Activated CD4-positive, alpha-beta T cell treated with anti-CD3 and anti-CD28 coated beads for 36 hours (primary cell): Measurements from ENCODE around the gene THADA. TPM values are rescaled to one million over a fixed set of nuclear protein-coding genes. Genes with fewer than 3 reads are reported as not detected.

Experiments
- ATAC-seq: fragments of 200-7000 bp; cut with Tn5 transposase; one replicate; pipeline ENCODE4 v1.10.0; 2021; ENCODE audit warnings: mild to moderate bottlenecking, moderate library complexity
- CTCF ChIA-PET: fragments of 350-600 bp; sonication (Branson Sonifier 250); formaldehyde crosslinking; loops from one replicate; lab custom pipeline; 2021; ENCODE audit warnings: antibody characterized with exemption; lab: Charles Lee
- POLR2A ChIA-PET: fragments of 350-600 bp; sonication (Branson Sonifier 250); formaldehyde crosslinking; loops from one replicate; lab custom pipeline; 2021; ENCODE audit warnings: antibody characterized with exemption, inconsistent platforms; lab: Charles Lee
- DNase-seq: peaks from one replicate; pipeline ENCODE4 v3.0.0-alpha.2; 2020
- H3K27ac Mint-ChIP-seq: one replicate; pipeline ENCODE4 v1.8.0; 2021; ENCODE audit warnings: mixed read lengths
- H3K27me3 Mint-ChIP-seq: one replicate; pipeline ENCODE4 v1.8.0; 2021; ENCODE audit warnings: mixed read lengths
- H3K36me3 Mint-ChIP-seq: one replicate; pipeline ENCODE4 v1.8.0; 2021; ENCODE audit warnings: low read depth, mixed read lengths
- H3K4me1 Mint-ChIP-seq: one replicate; pipeline ENCODE4 v1.8.0; 2021; ENCODE audit warnings: mixed read lengths
- H3K4me3 Mint-ChIP-seq: one replicate; pipeline ENCODE4 v1.8.0; 2021; ENCODE audit warnings: mild to moderate bottlenecking, moderate library complexity, mixed read lengths
- H3K9me3 Mint-ChIP-seq: one replicate; pipeline ENCODE4 v1.8.0; 2021; ENCODE audit warnings: low read depth, mixed read lengths
- intact Hi-C, 2 experiments: fragments of 100-400 bp; cut with DNase I in 1 of 2; cut with micrococcal nuclease in 1 of 2; formaldehyde crosslinking; loops; one replicate each; pipeline versions ENCODE4 v1.14.2 to v1.15.1; 2022 to 2024; cut with DNase I, micrococcal nuclease
- total RNA-seq, 2 experiments: library from RNA; stranded (reverse); gene quantifications; one replicate each; pipeline ENCODE4 v1.2.3, GENCODE V29; 2021

Gene THADA
- total RNA-seq, 2 experiments from 2014 or later, result 32.5 to 36.6 TPM

DNA sequence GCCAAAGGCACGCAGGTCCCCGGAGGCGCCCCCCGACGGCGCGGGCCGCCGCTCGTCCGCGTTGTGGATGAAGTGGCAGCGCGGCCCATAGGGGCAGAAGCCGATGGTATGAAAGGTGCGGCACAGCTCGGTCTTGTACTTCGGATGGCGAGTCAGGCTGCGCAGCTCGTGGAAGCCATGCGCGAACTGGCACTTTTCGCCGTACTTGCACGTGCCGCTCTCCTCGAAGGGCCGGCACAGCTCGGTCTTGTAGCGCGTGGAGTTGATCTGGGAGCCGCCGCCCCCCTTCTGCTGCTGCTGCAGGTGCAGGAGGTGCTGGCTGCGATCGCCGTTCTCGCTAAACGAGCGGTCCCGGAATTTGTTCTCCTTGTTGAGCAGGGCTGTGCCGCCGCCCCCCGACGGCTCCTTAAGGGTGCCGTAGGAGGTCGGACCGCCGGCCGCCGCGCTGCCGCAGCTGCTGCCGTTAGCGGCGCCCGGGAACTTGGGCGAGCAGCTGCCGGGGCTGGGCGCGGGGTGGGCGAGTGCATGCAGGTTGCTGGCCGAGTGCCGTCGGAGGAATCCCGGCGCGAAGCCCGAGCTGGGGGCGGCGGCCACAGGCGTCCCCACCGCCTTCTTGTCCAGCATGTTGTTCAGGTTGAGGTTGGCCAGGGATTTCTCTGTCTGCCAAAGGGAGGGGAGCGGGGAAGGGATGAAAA is 370.6 kb downstream of the THADA start:
- peak; percentile 84 for DNase-seq
- peak overlapping the region; percentile 82 for H3K27ac Mint-ChIP-seq
- no peaks in the 10 kb centered on the region for H3K27me3 Mint-ChIP-seq
- ChIA-PET CTCF (interaction anchor here (0.5 to 4.5 kb wide), 12 partner anchors 31 to 348 kb away, joined by 3 to 32 read pairs (median 4); no protein-coding TSS in a partner anchor), POLR2A (interaction anchor here (0.7 to 1.4 kb wide), 5 partner anchors 54 to 411 kb away, joined by 3 to 5 read pairs (median 4); no protein-coding TSS in a partner anchor)
- peak overlapping the region; percentile 83 for H3K4me3 Mint-ChIP-seq
- intact Hi-C loops, result loop anchor here (5.0 to 10.0 kb wide), 5 partner anchors 168 to 730 kb away; partner anchors contain the start of gene KCNG3 (in 1 of the 2)
- peak; percentile 0 for ATAC-seq
- H3K36me3 Mint-ChIP-seq, result peaks cover 50% of the 10 kb centered on the region
- no peaks in the 10 kb centered on the region for H3K9me3 Mint-ChIP-seq
- H3K4me1 Mint-ChIP-seq, result peaks cover 48% of the 10 kb centered on the region

DNA sequence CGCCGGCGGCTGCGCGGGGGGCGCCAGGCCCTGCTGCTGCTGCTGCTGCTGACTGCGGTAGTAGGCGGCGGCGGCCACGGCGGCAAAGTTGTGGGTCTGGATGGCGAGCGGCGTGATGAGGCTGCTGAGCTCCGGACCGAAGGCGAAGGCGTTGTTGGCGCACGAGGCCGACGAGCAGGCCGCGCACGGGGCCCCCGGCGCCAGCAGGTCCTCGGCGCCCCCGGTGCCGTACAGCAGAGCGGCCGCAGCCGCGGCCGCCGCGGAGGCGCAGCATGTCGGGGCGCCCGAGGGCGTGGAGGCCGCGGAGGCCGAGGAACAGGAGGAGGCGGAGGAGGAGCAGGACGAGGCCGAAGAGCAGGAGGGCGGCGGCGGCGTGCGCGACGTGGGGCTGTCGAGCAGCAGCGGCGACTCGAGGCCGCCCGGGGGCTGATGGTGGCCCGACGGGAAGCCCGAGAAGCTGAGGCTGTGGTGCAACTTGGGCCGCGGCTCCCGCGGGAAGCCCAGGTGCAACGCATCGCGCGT is 371.2 kb downstream of the THADA start:
- ChIA-PET POLR2A (interaction anchor here (0.7 to 1.4 kb wide), 6 partner anchors 53 to 412 kb away, joined by 3 to 5 read pairs (median 4); no protein-coding TSS in a partner anchor), CTCF (interaction anchor here (0.5 to 4.5 kb wide), 14 partner anchors 30 to 540 kb away, joined by 3 to 32 read pairs (median 4); no protein-coding TSS in a partner anchor)
- H3K27me3 Mint-ChIP-seq, result no peaks in the 10 kb centered on the region
- intact Hi-C loops, result loop anchor here (1.0 to 10.0 kb wide), 7 partner anchors 29 to 730 kb away; partner anchors contain the start of gene KCNG3 (in 1 of the 2)
- no peaks in the 10 kb centered on the region for H3K9me3 Mint-ChIP-seq
- H3K4me1 Mint-ChIP-seq, result peaks cover 46% of the 10 kb centered on the region
- ATAC-seq, result no peak
- H3K27ac Mint-ChIP-seq, result no peak overlapping the region
- DNase-seq, result peak; percentile 69
- H3K36me3 Mint-ChIP-seq, result peaks cover 48% of the 10 kb centered on the region
- peak overlapping the region; percentile 83 for H3K4me3 Mint-ChIP-seq

DNA sequence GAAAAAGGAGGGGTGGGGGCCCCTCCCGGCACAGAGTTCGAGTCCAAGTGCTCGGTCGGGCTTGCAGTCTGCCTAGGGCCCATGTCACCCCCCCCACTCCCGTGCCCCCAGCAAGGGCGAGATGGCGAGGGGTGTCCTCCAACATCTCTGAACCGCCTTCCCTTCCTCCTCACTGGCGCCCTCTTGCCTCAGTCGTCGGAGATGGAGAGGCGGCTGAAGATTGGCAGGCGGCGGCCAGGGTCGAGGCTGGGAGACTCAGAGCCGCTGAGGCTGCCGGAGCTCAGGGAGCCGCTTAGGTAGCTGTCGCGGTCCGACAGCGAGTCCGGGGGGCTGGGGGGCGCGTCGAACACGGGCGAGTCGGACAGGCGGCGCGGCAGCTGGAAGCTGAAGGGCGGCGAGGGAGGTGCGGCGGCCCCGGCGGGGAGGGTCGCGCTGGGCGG is 371.7 kb downstream of the THADA start:
- Mint-ChIP-seq H3K36me3 (peaks cover 50% of the 10 kb centered on the region), H3K27me3 (no peaks in the 10 kb centered on the region), H3K27ac (peak overlapping the region; percentile 97), H3K4me3 (peak overlapping the region; percentile 83), H3K9me3 (no peaks in the 10 kb centered on the region), H3K4me1 (peaks cover 45% of the 10 kb centered on the region)
- ChIA-PET CTCF (interaction anchor here (0.6 to 4.5 kb wide), 12 partner anchors 30 to 540 kb away, joined by 3 to 32 read pairs (median 4); no protein-coding TSS in a partner anchor), POLR2A (interaction anchor here (0.8 to 1.4 kb wide), 3 partner anchors 53 to 90 kb away, joined by 3 to 5 read pairs (median 4); no protein-coding TSS in a partner anchor)
- intact Hi-C loops, result loop anchor here in 1 of 2 experiments (1.0 to 10.0 kb wide), 3 partner anchors 29 to 729 kb away; partner anchors contain the start of gene KCNG3
- DNase-seq, result peak; percentile 88
- peak; percentile 3 for ATAC-seq

DNA sequence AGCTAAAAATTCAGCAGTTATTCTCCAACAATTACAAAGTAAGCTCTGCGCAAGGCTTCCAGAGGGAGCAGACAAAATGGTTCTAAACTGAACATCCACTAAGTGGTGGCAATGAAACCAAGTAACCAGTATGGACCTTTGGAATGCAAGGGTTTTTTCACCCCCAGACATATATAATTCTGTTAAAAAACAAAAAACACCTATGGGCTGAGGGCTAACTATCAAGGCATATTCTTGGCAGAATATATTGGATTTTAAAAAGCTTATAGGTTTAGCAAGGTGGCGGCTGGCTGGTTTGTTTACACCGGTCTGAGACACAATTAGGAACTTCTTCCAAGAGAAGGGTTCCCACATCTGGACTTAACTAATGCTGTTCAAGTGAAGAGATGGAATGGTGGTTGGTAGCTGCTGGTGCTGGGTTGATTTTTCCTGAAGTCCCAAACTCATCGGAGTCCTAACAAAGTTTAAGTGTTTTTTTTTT is 372.3 kb downstream of the THADA start:
- POLR2A ChIA-PET, result interaction anchor here (0.6 to 1.4 kb wide), 2 partner anchors 52 to 318 kb away, joined by 3 to 4 read pairs; no protein-coding TSS in a partner anchor
- H3K36me3 Mint-ChIP-seq, result peaks cover 50% of the 10 kb centered on the region
- peak overlapping the region; percentile 97 for H3K27ac Mint-ChIP-seq
- no peaks in the 10 kb centered on the region for H3K9me3 Mint-ChIP-seq
- H3K27me3 Mint-ChIP-seq, result no peaks in the 10 kb centered on the region
- intact Hi-C loops, result loop anchor here in 1 of 2 experiments (1.0 to 10.0 kb wide), 3 partner anchors 28 to 729 kb away; partner anchors contain the start of gene KCNG3
- peak overlapping the region; percentile 83 for H3K4me3 Mint-ChIP-seq
- DNase-seq, result no peak
- H3K4me1 Mint-ChIP-seq, result peaks cover 45% of the 10 kb centered on the region
- CTCF ChIA-PET, result interaction anchor here (0.6 to 4.5 kb wide), 11 partner anchors 31 to 276 kb away, joined by 3 to 32 read pairs (median 7); no protein-coding TSS in a partner anchor
- ATAC-seq, result no peak

DNA sequence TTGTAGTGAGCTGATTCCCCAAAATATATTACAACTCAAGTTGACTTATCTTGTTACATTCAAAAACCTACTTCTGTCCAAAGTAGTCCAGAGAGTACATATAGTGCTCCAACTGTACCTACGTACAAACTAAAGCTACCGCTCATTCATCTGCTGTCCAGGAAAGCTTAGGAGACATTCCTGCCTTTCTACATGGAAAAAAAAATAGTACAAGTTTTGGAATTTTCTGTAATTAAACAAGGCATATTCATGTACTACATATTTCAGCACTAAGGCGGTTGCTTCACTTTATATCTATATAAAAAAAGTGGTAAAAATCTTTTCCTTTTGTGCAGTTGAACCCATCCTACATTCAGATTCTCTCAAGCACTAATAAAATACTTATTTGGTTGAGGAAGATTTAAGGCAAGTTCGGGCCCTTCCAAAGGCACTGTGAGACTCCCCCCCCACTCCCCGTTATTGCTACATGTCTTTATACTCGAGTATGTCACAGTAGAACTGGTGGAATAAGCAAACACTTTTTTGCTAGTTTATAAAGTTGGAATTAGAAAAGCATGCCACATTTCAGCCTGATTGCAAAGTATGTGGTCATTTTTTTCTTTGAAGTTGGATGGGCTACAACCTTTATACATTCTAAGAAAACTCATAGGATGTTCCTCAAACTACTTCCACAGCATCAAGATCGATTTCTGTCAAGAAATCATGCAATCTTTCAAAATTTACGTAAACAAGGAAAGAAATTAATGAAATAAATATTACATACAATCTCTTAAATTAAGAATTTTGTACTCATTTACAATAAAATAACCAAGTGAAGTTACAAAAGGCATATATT is 373.1 kb downstream of the THADA start:
- no peak for ATAC-seq
- Mint-ChIP-seq H3K36me3 (peaks cover 50% of the 10 kb centered on the region), H3K9me3 (no peaks in the 10 kb centered on the region), H3K4me1 (peaks cover 43% of the 10 kb centered on the region), H3K4me3 (peak overlapping the region; percentile 83), H3K27me3 (no peaks in the 10 kb centered on the region), H3K27ac (peak overlapping the region; percentile 98)
- DNase-seq, result no peak
- ChIA-PET POLR2A (interaction anchor here (0.6 to 1.4 kb wide), 10 partner anchors 10 to 319 kb away, joined by 3 to 13 read pairs (median 4); no protein-coding TSS in a partner anchor), CTCF (interaction anchor here (0.6 to 4.5 kb wide), 15 partner anchors 30 to 389 kb away, joined by 3 to 32 read pairs (median 7); no protein-coding TSS in a partner anchor)
- intact Hi-C loops, result loop anchor here in 1 of 2 experiments (1.0 to 10.0 kb wide), 2 partner anchors 91 to 728 kb away; partner anchors contain the start of gene KCNG3

DNA sequence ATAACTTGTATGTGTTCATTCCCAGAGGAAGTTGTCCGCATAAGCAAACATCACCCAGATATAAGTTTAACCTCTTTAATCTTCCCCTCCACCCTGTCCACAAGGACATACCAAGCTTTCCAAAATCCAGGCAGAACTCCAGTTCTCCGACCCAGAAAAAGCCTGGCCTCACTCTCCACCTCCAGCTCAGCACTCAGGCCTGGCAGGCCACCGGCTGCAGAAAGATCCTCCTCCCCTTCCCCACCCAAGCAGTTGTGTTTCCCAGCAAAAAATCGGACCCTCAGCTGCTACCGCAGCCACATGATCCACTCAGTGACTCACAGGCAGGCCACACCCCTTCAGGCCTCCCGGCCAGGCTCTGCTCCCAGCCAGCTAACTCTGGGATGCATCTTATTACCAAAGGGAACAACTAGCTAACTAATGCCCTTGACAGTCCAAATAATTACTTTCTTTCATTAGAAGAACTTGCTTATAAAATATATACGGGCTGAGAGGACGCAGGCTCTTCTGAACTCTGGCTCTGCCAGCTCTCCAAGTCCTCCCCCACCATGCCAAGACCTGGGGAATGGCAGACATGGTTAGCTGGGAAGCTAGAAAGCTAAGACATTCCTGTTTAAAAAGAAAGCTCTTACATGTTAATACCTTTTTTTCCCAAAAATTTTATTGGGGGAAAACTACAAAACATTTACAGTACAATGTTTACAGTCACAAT is 373.9 kb downstream of the THADA start:
- H3K4me3 Mint-ChIP-seq, result peak overlapping the region; percentile 83
- peaks cover 50% of the 10 kb centered on the region for H3K36me3 Mint-ChIP-seq
- POLR2A ChIA-PET, result interaction anchor here (0.6 to 1.4 kb wide), 9 partner anchors 9 to 306 kb away, joined by 3 to 13 read pairs (median 4); no protein-coding TSS in a partner anchor
- intact Hi-C loops, result loop anchor here in 1 of 2 experiments (1.0 to 10.0 kb wide), 2 partner anchors 91 to 727 kb away; partner anchors contain the start of gene KCNG3
- peak overlapping the region; percentile 98 for H3K27ac Mint-ChIP-seq
- CTCF ChIA-PET, result interaction anchor here (0.6 to 4.5 kb wide), 15 partner anchors 7 to 389 kb away, joined by 3 to 32 read pairs (median 6); no protein-coding TSS in a partner anchor
- peak; percentile 84 for DNase-seq
- H3K9me3 Mint-ChIP-seq, result no peaks in the 10 kb centered on the region
- H3K27me3 Mint-ChIP-seq, result no peaks in the 10 kb centered on the region
- ATAC-seq, result no peak
- H3K4me1 Mint-ChIP-seq, result peaks cover 43% of the 10 kb centered on the region

DNA sequence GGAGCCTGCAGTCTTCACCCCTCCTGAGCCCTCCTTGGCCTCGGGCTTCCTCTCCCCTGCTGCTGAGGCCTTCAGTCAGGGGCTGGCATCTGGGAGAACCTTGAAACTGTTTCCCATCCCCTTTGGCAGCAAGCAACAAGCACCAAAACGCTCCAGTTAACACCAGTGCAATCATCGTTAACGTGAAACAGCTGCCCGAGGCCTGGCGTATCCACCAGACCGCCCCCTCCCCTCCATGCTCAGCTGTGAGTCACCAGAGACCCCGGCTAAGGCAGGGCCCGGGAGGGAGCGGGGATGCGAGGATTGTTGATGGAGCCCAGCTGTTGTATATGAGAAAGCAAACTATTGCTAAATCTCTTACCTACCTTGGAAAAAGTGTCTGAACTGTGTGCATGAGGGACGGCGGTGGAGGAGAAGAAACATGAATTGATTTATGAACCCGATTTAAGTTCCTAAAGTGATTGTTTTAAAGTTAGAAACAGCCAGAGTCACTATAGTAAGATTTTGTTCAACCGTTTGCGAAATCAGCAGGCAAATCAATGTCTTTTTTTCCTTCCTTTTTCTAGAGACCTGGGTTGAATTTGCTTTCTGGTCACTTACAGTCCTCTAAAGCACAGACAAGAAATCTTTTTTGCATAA is 374.6 kb downstream of the THADA start:
- H3K27me3 Mint-ChIP-seq, result no peaks in the 10 kb centered on the region
- H3K36me3 Mint-ChIP-seq, result peaks cover 50% of the 10 kb centered on the region
- ChIA-PET CTCF (interaction anchor here (0.7 to 4.5 kb wide), 14 partner anchors 8 to 390 kb away, joined by 3 to 32 read pairs (median 5); no protein-coding TSS in a partner anchor), POLR2A (interaction anchor here (0.6 to 1.4 kb wide), 7 partner anchors 8 to 91 kb away, joined by 3 to 13 read pairs (median 4); no protein-coding TSS in a partner anchor)
- intact Hi-C loops, result loop anchor here in 1 of 2 experiments (10.0 kb wide), 1 partner anchor 726 kb away; the partner anchor contains the start of gene KCNG3
- peak overlapping the region; percentile 83 for H3K4me3 Mint-ChIP-seq
- DNase-seq (peak; percentile 62), ATAC-seq (no peak)
- no peaks in the 10 kb centered on the region for H3K9me3 Mint-ChIP-seq
- peaks cover 43% of the 10 kb centered on the region for H3K4me1 Mint-ChIP-seq
- peak overlapping the region; percentile 98 for H3K27ac Mint-ChIP-seq

DNA sequence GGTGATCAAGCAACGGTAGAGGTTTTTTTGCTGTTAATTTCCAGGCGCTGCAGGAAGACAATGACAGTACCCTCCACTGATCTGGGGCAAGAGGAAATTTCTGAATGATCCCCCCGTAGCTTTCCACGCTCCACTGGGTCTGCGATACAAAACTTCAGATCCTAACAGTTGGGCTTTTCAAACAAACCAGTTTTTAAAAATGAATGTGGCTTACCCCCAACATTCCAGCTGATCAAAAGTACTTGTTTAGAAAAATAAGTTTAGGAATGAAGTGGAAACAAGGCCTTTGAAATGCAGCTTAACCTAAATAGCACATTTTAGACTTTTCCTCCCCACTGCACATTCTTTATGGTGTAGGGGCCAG is 375.1 kb downstream of the THADA start:
- Mint-ChIP-seq H3K4me1 (peaks cover 45% of the 10 kb centered on the region), H3K27ac (peak overlapping the region; percentile 98), H3K36me3 (peaks cover 50% of the 10 kb centered on the region), H3K27me3 (no peaks in the 10 kb centered on the region), H3K9me3 (no peaks in the 10 kb centered on the region), H3K4me3 (peak overlapping the region; percentile 83)
- intact Hi-C loops, result loop anchor here (1.0 to 10.0 kb wide), 5 partner anchors 25 to 726 kb away; partner anchors contain the start of gene KCNG3 (in 1 of the 2)
- DNase-seq (no peak), ATAC-seq (no peak)
- CTCF ChIA-PET, result interaction anchor here (0.7 to 3.6 kb wide), 10 partner anchors 8 to 93 kb away, joined by 3 to 24 read pairs (median 5); no protein-coding TSS in a partner anchor
- POLR2A ChIA-PET, result interaction anchor here (0.6 to 1.2 kb wide), 3 partner anchors 51 to 81 kb away, joined by 3 to 9 read pairs (median 4); no protein-coding TSS in a partner anchor
